ENCODE results near the gene IL12RB1. TPM values are rescaled to one million over a fixed set of nuclear protein-coding genes. Genes with fewer than 3 reads are reported as not detected.

The IL12RB1 gene
- total and polyA plus RNA-seq, 2 donors from 2014 or later: 0.45 to 3.2 TPM

- H3K9me3 ChIP-seq (ENCODE audit: control insufficient read depth in 2 of 3, insufficient read depth in 1 of 3, low read length in 3 of 3): no peaks in the 10 kb centered on the region
- DNase-seq: no peak
- peaks cover 0 to 33% (median 29%) of the 10 kb centered on the region in 3 donors for H3K36me3 ChIP-seq (ENCODE audit: control insufficient read depth in 2 of 3, insufficient read depth in 3 of 3, low read length in 3 of 3)
- no peaks in the 10 kb centered on the region for H3K4me1 ChIP-seq (ENCODE audit: control insufficient read depth in 2 of 3, insufficient read depth in 2 of 3, low read depth in 1 of 3, low read length in 3 of 3)
- no peak for TF ChIP-seq CTCF (IDR thresholded peaks at IDR 0.05; ENCODE audit: borderline replicate concordance, extremely low read depth, insufficient read depth)
- H3K9ac ChIP-seq (ENCODE audit: low read length in 3 of 3): no peak overlapping the region
- no peak for FAIRE-seq
- intact Hi-C loops (cut with DNase I): no loop called here
- no peak overlapping the region for H3K27ac ChIP-seq (ENCODE audit: low read depth in 2 of 2, low read length in 2 of 2)
- no peak overlapping the region for H3K4me3 ChIP-seq (ENCODE audit: low read length in 3 of 3)
- no peaks in the 10 kb centered on the region for H3K27me3 ChIP-seq (ENCODE audit: control insufficient read depth, insufficient read depth, low read length)
Measured at GRCh38 chr19:18126097-18126496, 39.4 kb upstream of the IL12RB1 start.

GRCh38 chr19:18123819-18124218, 37.1 kb upstream of the IL12RB1 start:
- peaks cover 0 to under 1% (median 0%) of the 10 kb centered on the region in 3 donors for H3K4me1 ChIP-seq (ENCODE audit: control insufficient read depth in 2 of 3, insufficient read depth in 2 of 3, low read depth in 1 of 3, low read length in 3 of 3)
- H3K9me3 ChIP-seq (ENCODE audit: control insufficient read depth in 2 of 3, insufficient read depth in 1 of 3, low read length in 3 of 3): no peaks in the 10 kb centered on the region
- intact Hi-C loops (cut with DNase I): no loop called here
- no peak for TF ChIP-seq CTCF (IDR thresholded peaks at IDR 0.05; ENCODE audit: borderline replicate concordance, extremely low read depth, insufficient read depth)
- peak overlapping the region in 1 of 2 donors; percentile 54 for H3K27ac ChIP-seq (ENCODE audit: low read depth in 2 of 2, low read length in 2 of 2)
- peaks cover 0 to 19% (median 14%) of the 10 kb centered on the region in 3 donors for H3K36me3 ChIP-seq (ENCODE audit: control insufficient read depth in 2 of 3, insufficient read depth in 3 of 3, low read length in 3 of 3)
- FAIRE-seq (no peak), DNase-seq (no peak)
- no peak overlapping the region for H3K9ac ChIP-seq (ENCODE audit: low read length in 3 of 3)
- no peak overlapping the region for H3K4me3 ChIP-seq (ENCODE audit: low read length in 3 of 3)
- H3K27me3 ChIP-seq (ENCODE audit: control insufficient read depth, insufficient read depth, low read length): no peaks in the 10 kb centered on the region

GRCh38 chr19:18122860-18123795, 36.4 kb upstream of the IL12RB1 start:
- TF ChIP-seq CTCF (IDR thresholded peaks at IDR 0.05; ENCODE audit: borderline replicate concordance, extremely low read depth, insufficient read depth): no peak
- Histone ChIP-seq H3K9me3 (ENCODE audit: control insufficient read depth in 2 of 3, insufficient read depth in 1 of 3, low read length in 3 of 3) (no peaks in the 10 kb centered on the region), H3K4me3 (ENCODE audit: low read length in 3 of 3) (no peak overlapping the region), H3K36me3 (ENCODE audit: control insufficient read depth in 2 of 3, insufficient read depth in 3 of 3, low read length in 3 of 3) (peaks cover 0 to 12% (median 8%) of the 10 kb centered on the region in 3 donors), H3K4me1 (ENCODE audit: control insufficient read depth in 2 of 3, insufficient read depth in 2 of 3, low read depth in 1 of 3, low read length in 3 of 3) (peaks cover 0 to 7% (median 6%) of the 10 kb centered on the region in 3 donors), H3K27me3 (ENCODE audit: control insufficient read depth, insufficient read depth, low read length) (no peaks in the 10 kb centered on the region), H3K9ac (ENCODE audit: low read length in 3 of 3) (no peak overlapping the region), H3K27ac (ENCODE audit: low read depth in 2 of 2, low read length in 2 of 2) (peak overlapping the region in 1 of 2 donors; percentile 55)
- DNase-seq (peak in 1 of 5 donors; percentile 60), FAIRE-seq (no peak)
- intact Hi-C loops (cut with DNase I): no loop called here
